GM19043 (cell line): ENCODE data around the gene AKAP9.
"Not testable (repeated sequence)": the region's sequence is repeated elsewhere in the genome, so short reads cannot be mapped to it uniquely, and the experiment has no call there.

Experiments
- ATAC-seq: cut with Tn5 transposase; IDR thresholded peaks from one replicate; pipeline ENCODE4 v1.9.1; 2021; ENCODE audit warnings: low read depth; ENCODE audit not compliant: unreplicated experiment

The AKAP9 gene

DNA sequence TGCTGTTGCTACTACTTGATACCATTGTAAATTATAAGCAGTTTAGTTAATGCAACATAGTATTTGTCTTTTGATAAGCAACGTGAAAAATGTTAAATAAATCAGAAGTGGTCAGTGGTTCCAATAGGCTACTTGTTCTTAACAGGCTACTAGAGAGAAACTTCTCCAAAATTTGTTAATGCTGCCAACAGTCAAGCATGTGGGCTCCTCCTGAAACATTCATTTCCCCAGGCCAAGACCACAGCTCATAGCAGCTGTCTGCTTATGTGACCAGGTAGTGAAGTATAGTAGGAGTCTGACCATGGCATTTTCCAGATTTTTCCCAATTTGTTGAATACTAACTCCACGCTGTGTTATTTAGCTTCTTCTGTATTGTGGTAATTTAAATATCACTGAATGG, 112.7 kb downstream of the AKAP9 start:
- ATAC-seq, result no peak

DNA sequence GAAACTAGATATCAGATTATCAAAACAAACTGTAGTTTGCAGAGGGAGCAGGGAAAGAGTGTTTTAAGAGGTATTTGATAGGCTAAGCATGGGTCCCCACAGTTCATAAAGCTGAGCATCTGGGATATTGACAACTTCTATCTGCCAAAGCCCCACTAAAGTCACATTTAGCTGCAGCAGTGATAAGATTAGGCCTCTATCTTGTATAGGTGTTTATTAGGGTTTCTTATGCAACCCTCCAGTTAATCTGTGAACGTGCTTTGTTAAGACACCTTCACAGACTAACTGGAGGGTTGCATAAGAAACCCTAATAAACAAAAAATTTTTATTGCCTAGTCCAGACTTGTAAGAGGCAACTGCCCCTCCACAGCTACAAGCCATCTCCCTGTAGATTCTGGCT, 115.6 kb downstream of the AKAP9 start:
- ATAC-seq, result no peak

DNA sequence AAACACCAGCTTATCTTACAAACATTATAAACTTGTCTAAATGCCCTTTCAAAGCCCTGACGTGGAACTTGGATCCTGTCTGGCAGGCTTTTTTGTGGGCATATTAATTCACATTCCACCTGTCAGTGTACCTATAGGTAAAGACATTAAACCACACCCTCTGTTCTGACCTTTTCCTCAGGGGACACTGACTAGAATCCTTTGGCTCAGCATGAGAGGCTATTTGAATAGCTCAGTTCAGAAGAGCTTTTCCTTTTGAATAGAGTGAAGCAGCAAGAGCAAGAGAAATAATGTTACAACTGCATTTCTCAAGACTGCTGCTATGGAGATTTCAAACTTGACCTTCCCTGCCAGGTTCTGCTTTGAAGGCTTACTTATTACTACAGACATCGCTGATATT, 116.7 kb downstream of the AKAP9 start:
- ATAC-seq, result no peak

DNA sequence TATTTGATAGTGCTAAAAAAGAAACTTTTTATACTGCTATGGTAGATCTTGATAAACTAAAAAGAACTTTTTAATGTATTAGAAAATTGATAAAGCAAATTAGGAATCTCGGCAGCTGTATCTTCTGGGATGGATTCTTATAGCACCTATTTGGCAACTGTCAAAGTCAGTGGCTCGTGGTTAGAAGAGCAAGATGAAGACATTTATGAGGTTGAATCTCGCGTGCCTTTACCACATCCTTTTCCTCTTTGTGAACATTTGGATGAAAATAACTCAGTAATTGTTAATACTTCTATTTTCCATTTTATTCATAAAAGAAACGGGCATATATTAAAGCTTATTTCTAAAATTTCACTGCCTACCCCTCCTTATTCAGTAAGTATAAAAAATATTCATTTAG, 117.4 kb downstream of the AKAP9 start:
- ATAC-seq, result peak; percentile 54

DNA sequence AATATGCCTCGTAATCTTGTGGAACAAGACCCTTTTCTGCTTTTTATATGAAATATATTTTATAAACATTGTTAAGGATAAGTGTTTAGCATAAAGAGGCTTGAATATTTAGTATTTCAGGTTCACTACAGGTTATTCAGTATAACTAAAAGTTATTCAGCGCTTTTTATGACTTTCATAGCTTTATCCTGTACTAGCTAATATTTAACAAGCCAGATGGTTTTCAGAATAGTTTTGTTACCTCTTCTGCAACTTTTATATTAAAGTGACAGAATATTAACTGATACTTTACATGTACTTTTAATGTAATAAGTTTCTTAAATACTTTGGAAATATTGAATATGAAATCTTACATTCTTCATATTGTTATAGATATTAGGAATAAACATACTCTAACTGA, 118.2 kb downstream of the AKAP9 start:
- no peak for ATAC-seq

DNA sequence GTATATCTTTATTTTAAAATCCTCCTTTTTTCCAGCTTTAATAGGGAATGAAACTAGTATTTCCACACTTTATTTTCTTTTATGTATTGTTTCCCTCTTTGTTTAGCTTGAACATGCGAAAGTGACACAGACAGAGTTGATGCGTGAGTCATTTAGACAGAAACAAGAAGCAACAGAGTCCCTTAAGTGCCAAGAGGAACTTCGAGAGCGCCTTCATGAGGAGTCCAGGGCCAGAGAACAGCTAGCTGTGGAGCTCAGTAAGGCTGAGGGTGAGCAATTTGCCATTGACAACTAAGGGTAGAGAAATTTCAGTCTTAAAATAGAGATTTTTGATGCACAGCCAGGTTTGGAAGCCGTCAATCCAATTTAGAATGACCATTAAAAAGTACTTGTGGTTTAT, 120.5 kb downstream of the AKAP9 start:
- no peak for ATAC-seq

DNA sequence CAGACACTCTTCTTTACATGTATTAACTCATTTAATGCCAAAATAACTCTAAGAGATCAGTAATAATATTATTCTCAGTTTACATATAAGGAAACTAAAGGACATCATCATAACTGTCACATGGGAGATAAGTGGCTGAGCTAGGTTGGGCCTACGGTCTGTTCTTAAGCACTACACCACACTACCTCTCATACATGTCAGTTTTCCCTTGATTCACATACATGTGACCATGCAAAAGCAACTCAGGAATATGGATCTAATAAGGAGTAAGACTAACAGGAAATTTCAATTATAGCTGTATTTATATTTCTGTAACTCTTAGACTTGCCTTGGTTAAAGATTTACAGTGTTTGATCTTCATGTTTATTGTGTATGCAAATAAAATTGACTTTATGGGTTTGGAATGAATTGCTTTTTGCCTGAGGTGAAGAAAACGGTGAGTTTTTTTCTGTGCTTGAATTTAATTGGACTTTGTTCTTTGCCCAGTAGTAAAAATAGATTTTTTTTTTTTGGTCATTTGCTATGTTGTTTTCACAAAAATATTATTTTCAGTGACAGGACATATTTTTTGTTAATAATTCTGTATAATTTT, 123.9 kb downstream of the AKAP9 start:
- no peak for ATAC-seq

DNA sequence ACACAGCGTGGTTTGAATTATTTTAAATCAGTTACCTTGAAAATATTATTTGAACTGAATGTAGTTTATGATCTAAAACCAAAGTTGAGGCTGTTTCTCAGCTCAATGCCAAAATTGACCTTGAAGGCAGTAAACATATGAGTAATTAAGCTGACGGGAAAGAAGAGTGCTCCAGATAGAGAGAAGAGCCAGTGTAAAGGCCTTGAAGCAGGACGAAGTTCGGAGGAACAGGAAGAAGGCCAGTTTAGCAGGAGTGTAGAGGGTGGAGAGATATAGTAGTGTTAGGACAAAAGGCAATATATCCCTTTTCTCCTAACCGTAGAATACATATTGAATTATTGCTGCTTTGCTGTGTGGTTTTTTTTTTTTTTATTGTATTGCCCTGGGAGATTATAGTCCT, 130.4 kb downstream of the AKAP9 start:
- ATAC-seq, result no peak

DNA sequence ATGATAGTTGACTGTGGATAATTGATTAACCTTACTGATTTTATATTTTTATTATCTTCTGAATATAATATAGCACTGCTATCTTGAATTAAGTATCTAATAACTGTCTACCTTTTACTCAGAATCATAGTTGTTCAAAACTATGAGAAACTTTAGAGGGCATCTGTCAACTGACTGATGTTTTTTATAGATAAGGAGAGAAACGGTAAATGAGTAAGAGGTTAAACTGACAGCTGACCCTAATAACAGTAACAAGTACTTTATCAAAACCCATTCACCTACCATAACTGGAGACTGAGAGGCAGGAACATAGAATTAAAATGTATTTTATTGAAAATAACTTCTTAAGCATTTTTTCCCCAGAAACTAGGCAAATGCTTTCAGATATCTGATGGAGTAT, 131.5 kb downstream of the AKAP9 start:
- ATAC-seq, result no peak

DNA sequence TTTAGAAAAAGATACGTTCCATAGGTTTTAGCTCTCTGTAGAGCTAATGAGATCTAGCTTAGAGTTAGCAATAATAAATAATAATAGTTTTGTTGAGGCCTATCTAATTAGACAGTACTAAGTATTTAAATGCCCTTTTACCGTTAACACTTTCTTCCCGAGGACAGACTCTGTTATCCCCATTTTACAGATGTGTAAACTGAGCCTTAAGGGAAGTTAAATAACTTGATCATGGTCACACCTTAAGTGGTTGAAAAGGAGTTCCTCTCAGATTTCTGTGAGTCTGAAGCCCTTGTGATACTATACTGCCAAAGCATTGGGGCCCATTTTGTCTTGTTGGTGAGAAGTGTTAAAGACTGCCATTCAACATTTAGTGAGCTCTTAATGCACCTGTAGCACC, 132.0 kb downstream of the AKAP9 start:
- no peak for ATAC-seq

DNA sequence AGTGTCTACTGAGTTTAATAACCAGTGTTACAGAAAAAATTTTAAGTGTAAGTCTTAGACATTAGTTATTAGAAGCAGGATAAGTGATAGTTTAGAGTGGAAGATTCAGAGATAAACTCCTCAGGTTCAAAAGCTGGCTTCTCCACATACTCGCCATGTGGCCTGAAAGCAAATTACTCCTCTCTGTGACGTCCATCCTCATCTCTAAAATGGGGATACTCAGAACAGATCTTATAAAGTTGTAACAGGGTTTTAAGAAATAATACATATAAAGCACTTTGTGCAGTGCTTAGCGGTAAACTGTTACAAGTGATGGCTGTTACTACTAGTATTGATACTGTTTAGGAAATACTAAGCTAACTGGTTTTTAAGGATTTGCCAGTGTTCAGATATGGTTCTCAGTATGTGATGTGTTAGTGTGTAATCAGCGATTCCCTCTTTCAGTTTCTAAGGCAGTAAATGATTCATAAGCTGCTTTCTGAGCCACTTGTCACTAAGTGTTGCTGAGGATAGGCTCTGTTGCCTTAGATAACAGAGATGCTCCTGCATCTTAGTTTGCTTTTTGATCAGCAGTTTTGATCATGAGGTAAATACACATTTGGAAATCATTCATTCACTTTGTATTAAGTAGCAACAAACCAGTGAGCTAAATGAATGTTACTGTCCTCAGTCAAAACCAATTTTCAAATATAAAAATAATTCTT, 134.9 kb downstream of the AKAP9 start:
- ATAC-seq, result peak; percentile 97

DNA sequence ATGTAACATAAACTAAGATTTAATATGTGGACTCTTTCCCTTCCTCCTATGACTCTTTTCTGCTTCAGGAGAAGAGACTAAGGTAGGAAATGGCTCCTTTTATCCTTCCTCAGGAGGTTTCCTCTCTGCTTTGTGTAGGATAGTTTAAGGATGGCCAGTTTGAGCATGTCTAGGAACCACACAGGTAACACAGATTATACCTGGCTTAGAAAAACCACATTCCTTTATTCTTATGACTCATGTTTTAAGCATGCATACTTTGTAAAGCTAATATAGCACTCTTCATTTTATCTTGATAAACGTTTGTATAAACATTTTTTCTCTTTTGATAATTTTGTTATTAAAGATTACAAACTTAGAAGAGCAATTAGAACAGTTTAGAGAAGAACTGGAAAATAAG, 135.8 kb downstream of the AKAP9 start:
- no peak for ATAC-seq

DNA sequence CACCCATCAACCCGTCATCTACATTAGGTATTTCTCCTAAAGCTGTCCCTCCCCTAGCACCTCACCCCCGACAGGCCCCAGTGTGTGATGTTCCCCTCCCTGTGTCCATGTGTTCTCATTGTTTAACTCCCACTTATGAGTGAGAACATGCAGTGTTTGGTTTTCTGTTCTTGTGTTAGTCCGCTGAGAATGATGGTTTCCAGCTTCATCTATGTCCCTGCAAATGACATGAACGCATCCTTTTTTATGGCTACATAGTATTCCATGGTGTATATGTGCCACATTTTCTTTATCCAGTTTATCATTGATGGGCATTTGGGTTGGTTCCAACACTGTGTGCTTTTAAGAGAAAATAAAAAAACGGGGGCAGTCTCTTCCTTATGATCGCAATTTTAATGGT, 143.3 kb downstream of the AKAP9 start:
- not testable (repeated sequence) for ATAC-seq

DNA sequence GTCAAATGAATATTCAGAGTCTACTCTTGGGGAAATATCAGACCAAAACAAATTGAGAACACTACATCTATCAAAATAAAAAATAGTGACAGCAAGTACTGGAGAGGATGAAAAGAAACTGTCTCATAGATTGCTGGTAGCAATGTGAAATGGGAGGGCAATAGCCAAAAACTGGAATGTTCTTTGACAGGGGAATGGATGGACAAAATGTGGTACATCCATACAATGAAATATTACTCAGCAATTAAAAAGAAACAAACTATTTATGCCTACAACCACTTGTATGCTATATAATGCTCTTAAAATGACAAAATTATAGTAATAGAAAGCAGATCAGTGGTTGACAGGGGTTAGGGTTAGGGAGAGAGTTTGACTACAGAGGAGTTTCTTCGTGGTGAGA, 147.6 kb downstream of the AKAP9 start:
- no peak for ATAC-seq

DNA sequence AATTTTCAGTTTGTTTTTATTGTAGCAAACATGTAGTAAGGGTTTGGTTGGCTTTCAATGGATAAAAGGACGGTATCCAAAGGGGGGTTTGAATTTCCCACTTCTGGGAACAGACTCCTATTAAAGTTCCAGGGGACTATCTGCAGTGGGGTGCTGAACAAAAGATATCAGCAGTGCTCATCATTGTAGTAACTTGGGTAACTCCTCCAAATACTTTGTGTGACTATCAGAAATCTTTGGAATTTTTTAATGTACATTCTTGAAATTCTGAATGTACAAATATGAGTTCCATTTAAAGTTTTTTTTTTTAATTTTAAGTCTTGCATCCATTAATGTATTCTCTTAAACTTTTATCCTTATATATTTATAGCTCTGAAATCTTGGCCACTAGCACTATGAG, 151.5 kb downstream of the AKAP9 start:
- ATAC-seq, result no peak

DNA sequence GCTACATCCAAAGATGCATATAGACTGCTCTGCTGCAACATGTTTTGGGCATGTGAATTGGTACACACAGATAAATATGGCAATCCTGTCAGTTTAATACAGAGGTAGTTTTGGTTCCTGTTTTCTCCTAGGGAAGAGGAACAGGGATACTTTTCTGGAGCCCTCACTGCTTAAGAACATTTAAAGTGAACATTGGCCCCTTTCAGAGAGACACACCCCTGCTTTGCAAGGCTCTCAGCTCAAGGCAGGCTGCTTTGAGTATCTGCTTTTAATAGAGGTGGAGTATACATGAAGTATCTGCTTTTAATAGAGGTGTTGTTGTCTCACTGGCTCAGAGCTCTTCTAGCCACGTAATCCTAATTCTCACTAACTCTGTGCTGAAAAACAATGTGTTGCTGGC, 154.7 kb downstream of the AKAP9 start:
- no peak for ATAC-seq

DNA sequence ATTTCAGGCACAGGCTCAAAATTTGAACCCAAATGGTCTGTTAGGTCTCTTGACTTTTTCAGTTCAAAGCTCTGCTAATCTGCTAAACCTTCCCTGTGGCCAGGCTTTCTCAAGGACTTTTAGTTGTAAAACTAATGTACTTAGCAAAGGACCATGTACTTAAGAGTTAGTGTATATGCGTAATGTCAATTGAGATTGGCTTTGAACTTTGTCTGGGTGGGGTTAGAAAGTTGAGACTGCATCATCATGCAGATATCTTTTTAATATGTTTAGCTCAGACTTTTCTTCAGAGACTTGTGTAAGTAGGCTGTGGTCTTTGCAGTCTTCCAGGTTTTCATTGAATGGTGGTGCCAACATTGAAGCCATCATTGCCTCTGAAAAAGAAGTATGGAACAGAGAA, 159.9 kb downstream of the AKAP9 start:
- ATAC-seq, result no peak

DNA sequence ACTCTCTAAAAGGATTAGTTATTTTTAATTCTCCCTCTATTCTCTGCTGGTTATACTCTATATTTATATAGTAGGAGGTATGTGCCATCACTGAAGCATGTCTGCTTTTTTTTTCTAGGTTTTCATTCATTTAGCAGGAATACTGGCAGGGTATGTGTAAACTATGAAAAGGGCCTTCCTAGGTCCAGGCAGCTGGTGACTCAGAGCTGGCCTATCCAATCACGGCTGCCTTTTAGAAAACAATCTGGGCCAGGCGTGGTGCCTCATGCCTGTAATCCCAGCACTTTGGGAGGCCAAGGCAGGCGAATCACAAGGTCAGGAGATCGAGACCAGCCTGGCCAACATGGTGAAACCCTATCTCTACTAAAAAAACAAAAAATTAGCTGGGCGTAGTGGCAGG, 162.2 kb downstream of the AKAP9 start:
- ATAC-seq, result not testable (repeated sequence)

DNA sequence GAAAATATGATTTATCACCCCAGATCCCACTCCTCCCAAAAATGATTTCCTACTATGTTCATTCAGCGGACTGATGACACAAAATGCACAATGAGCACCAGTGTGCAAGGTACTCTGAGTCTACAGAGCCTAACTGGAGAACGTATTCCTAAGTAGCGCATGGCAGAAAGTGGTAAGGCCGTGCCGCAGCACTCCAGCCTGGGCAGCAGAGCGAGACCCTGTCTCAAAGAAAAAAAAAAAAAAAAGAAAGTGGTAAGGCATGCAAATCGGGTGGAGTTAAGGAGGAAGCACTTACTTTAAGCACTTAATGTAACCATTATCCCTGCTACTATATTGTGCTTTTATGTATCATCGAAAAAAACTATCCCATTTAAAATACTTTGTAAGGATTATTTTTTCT, 168.2 kb downstream of the AKAP9 start:
- ATAC-seq, result no peak

DNA sequence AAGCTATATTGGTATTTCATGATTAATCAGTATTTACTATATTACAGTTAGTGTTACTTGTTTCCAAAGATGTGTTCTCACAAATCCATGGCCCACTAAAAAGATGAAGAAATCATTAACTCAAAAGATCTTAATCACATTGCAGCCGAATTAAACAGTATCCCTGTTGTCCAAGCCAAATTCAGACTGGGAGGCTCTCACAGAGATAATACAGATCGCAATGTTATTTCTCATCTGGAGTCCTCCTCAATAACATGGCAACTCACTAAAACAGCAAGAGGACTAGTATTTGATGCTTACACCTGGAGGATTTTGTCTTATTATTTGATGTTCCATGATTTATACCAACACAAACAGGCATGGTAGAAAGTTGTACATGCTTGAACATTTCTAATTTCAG, 170.2 kb downstream of the AKAP9 start:
- ATAC-seq, result no peak

DNA sequence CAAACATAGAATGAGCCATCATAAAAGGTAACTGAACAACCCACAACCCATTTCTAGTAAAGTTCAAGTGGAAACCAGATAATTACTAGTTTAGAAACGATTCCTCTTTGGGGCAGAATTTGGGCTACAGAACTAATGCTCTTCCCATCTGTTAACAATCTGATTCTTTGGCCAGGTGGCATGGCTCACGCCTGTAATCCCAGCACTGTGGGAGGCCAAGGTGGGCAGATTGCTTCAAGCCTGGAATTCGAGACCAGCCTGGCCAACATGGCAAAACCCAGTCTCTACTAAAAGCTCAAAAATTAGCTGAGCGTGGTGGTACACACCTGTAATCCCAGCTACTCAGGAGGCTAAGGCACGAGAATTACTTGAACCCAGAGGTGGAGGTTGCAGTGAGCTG, 175.2 kb downstream of the AKAP9 start:
- ATAC-seq, result no peak

DNA sequence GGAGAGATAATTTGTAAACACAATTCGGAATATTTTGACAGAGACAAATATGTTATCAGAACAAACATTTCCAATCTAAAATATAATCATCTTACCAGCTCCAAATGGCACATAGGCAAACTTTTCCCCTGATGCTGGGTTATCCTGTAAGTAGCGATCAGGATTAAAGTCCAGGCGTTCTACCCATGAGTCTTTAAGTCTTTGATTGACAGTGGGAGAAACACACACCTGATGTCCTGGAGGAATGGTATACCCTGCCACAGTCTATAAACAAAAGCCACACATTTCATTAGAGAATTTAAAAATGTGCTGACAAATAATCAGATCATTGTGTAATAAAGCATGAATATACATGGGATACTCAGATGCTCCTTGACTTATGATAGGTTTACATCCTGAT, 176.3 kb downstream of the AKAP9 start:
- no peak for ATAC-seq
